Activated CD4-positive, CD25-positive, alpha-beta regulatory T cell treated with anti-CD3 and anti-CD28 coated beads, Interleukin-2, amount 50 U/mL, for 16 hours (primary cell): Measurements from ENCODE around the gene NSL1.

Experiments used
- DNase-seq: peaks from one replicate; pipeline ENCODE4 v3.0.0-alpha.2; 2020; ENCODE audit warnings: low read depth, low spot score

NSL1 gene

GRCh38 chr1:212703991-212704564 lies 87.5 kb downstream of the NSL1 start:
- no peak for DNase-seq

GRCh38 chr1:212702672-212703071 lies 88.9 kb downstream of the NSL1 start:
- no peak for DNase-seq

DNA sequence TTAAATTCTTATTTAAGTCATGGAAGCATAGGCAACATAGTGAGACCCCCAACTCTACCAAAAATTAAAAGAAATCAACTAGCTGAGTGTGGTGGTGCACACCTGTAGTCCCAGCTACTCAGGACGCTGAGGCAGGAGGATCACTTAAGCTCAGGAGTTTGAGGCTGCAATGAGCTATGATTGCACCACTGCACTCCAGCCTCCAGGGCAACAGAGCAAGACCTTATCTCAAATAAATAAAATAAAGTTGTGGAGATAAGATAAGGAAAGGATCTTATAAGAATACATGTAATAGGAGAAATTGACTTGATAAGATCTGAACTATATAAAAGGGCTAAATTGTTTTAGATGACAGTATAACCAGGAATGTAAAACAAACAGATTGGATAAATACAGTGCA lies 89.7 kb downstream of the NSL1 start:
- DNase-seq: no peak

DNA sequence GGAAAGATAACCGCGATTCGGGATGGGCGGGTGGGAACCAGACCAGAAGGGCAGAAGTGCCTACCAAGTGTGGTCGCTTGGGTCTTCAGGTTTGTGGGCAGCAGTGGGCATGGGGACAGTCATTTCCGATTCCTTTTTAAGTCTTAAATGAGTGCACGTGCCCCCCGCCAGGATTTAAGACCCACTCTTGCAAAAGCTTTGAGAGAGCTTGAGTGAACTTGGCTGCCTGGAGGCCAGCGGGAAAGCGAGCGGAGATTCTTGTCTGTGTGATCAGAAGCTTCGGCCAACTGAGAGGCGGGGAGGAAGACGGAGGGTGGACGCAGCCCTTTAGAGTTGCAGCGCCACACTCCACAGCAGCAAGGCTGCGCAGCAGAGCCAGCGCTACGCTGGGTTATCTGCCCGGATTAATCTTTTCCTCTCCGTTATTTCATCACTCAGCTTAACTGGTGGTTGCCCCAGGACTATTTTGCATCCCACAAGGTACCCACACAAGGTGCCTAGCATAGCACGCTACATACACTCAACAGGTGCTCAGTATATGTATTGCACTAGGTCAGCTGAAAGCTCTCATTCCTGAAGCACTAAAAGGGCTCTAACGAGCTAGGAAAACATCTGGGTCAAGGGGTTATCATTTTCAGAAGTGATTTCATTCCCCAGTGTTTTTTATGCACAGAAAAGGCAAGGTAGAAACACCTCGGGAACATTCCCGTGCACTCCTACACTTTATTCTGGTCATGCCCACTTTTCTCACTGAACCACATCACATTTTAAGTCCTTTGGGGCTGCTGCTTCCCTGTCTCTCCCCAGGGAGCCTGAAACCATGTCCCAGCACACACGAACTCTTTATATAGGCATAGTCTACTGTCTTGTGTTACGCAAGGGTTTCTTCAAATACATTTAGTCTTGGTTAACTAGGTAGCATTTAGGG lies 90.4 kb downstream of the NSL1 start:
- DNase-seq: no peak

DNA sequence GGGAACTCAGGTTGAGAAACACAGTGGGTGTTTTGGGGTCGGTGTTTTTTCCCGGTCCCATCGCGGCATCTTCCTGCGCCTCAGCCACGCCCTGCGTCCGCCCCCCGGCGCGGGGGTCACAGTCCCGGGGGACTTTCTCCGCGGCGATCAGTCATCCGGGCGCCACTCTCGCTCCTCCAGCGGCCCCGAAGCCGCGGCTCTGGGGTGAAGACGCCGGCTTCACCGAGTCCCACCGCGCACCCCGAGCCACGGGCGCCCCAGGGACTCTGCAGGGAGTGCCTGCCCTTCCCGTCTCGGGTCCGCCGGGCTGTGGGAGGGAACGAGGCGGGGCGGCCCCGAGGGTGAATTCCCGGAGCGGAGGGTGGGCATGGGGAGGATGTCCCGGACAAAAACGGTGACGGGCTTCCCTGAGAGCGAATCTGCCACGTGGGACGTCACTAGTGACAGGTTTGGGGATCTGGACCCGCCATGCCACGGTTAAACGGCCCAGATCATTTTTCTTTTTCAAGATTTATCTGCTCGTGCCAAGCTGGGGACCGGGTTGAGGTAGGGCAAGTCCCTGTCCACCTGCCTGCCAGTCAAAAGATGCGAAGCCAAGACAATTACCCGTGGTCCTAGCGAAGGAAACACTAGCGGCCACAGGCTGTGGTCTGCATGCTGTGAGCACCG lies 91.2 kb downstream of the NSL1 start:
- no peak for DNase-seq

DNA sequence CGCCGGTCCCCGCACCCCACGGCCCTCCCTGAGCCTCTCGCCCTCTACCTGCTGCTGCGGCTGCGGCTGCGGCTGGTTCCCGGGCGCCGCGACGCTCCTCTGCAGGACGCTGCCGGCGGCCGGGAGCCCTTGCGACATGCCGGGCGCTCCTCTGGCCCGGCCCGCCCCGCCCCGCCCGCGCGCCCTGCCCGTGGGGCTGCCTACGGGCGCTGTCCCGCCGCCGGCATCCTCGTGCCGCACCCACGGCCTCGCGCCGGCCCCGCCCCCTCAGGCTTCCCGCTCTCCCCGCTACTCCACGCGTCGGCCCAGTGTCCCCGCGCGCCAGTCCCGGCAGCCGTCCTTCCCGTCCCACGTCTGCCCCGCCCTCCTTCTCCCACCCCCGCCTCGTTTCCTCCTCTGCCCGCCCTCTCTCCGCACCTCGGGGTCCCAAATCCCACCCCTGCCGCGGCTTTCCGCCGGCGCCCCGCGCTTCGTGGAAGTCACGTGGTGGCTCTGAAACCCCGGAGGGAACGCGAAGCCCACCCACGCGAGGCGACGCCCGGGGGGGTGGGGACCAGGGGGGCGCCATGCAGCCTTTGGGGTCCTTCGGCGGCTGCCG lies 91.9 kb downstream of the NSL1 start, which contains the start of gene BATF3:
Gene BATF3 (minus strand): TSS at position 216 of the 598 bp plus-strand sequence. CDS start 78 bp downstream, at position 138.
- no peak for DNase-seq

- no peak for DNase-seq
These were observed 92.4 kb downstream of the NSL1 start for GRCh38 chr1:212699104-212699624.

DNA sequence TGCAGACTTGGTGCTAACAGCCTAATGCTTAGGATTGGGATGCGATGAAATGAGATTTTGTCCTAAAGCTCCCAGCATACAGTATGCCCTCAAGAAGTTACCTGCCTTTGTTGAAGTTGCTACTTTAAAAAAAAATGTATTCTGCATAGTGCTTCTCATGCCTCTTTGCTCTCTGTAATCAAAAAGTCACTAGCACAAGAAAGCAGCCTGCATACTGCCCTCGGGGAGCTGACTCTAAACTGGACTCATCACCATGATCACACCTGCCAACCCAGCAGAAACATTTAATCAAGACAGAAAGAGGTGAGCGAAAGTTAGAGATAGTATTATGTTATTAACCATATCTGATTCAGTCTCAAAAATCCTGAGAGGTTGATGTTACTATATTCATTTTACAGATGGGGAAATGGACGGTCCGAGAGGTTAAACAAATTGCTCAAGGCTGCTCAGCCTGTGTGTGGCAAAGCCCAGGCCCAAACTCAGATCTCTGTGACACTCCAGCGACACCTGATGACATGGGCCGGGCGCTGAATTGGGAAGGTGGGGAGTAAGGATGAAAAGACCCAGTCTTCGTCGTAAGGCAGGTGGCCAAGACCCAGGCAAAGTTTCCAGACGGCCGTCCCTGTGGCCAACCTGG lies 93.0 kb downstream of the NSL1 start:
- no peak for DNase-seq

- DNase-seq: no peak
These were observed 94.8 kb downstream of the NSL1 start for GRCh38 chr1:212696721-212697331.

DNA sequence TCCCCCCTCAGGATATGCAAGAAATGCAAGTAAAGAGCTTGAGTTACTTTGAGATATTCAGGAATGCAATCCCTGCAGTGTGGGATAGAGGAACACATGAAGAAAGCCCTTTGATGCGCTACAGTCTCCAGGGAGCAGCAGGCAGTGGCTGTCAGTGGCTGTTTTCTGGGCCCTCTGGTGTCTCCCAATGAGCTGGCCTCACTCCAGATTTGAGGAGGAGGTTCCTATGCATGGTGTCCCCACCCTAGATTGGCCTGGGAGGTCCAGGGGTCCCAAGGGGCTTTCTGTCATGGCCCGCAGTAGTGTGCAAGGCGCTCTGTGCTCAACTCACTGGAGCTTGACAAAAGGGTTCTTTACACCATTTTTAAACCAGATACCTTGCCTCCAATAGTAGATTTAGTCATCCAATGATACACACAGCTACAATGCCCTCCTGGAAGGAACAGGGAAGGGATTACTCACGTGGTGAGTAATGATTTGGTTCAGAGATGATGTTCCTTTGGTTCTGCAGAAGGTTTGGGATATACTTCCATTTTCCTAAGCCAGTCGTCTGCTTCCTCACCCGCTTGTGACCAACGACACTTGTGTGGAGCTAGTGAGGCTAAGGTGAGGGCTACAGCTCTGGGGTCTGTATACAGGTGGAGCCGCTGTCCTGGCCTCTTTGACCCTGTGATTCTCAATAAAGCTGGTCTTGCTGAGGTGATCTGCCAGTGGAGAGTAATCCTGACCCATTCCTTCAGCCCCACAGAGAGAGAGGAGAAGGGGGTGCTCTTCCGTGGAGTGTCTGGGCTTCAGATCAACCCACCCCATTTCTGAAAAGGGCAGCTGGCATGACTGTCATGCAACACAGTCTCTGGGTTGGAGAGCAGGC lies 98.6 kb downstream of the NSL1 start:
- DNase-seq: no peak

DNA sequence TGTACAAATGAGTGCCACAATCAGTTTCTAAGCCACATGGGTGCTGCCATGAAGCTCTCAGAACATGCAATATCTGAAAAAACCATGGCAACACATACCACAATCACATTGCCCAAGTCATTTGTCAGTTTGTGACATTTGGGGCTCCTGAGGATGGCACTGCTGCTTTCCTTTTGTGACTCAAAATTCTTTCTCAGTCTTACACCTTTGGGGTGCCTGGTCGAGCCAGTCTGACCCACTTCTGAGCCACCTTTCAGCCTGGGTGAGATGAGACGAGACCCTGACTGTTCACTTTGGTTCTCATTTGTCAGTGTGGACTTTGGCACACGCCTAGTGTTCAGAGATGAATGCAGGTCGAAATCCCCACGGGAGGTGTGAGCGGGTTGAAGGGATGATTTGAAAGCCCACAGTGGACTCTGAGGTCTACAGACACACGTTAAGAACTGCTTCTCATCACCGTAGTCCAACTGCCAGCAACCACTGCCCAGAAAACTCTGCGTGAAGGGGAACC lies 100.0 kb downstream of the NSL1 start:
- DNase-seq: no peak

DNA sequence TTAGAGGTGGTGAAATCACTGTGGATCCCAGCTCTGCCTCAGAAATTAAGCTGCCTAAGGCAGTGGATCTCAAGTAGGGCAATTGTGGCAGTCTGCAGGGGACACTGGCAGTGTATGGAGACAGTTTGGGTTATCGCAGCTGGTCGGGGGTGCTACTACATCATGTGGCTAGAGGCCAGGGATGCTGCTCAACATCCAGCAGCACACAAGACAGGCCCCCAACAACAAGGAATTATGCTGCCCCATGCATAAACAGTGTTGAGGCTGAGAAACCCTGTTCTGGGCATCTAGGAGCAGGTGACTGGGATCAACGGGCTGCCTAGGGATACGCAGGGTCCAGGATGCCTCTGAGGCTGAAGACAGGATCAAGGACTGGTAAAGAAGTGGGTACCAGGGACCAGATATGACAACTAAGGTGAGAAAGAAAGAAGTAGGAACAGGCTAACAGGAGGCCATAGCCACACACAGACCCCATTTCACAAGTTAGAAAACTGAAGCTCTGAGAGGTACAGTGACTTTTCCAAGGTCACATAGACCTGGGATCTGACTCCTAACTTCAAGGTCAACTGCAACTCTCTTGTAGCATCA lies 100.7 kb downstream of the NSL1 start:
- DNase-seq: no peak

- no peak for DNase-seq
These were observed 101.6 kb downstream of the NSL1 start for GRCh38 chr1:212689758-212690529.

- no peak for DNase-seq
These were observed 102.3 kb downstream of the NSL1 start for GRCh38 chr1:212689196-212689725.

- DNase-seq: no peak
These were observed 103.1 kb downstream of the NSL1 start for GRCh38 chr1:212688341-212689047.

DNA sequence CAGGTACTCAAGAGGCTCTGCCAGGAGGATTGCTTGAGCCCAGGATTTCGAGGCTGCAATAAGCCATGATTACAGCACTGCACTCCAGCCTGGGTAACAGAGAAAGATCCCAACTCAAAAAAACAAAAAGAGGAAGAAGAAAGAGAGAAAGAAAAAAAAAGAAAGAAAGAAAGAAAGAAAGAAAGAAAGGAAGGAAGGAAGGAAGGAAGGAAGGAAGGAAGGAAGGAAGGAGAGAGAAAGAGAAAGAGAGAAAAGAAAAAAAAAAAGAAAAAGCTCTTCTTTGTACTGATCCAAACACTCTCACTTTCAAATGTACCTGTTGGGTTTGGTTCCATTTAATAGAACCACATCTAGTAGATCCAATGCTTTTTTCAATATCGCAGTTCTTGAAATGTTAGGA lies 103.8 kb downstream of the NSL1 start:
- DNase-seq: no peak

GRCh38 chr1:212686591-212686990 lies 105.0 kb downstream of the NSL1 start:
- DNase-seq: no peak

DNA sequence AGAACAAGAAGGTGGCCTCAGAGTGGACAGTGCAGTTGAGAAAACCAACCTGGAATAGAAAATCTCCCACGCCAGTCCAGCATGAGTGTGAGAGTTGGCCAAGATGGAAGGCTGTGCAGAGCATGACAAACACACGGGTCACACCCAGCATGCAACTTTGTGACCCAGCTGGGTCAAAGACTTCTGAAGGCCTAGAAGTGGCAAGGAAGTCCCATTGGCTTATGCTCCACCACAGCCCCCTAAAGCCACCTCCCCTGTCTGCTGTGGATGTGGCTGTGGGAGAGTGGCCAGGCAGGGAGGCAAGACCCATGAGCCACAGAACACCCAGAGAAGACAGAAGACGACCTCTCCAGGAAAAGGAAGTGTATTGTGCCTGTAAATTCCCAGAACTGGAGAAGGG lies 105.5 kb downstream of the NSL1 start:
- no peak for DNase-seq
